NCI-H2081 treated with DMSO at 0.1 percent for 48 hours (cell line): ENCODE results near the gene NCAPG2.
A peak's percentile ranks its signal among the peaks of the same experiment; 100 is the strongest.
"Not testable (repeated sequence)": the region's sequence is repeated elsewhere in the genome, so short reads cannot be mapped to it uniquely, and the experiment has no call there.

Experiments used
- DNase-seq: peaks from one replicate; lab custom pipeline; 2025; lab: John Stamatoyannopoulos, UW

The NCAPG2 gene

GRCh38 chr7:158633055-158633956 lies 71.3 kb downstream of the NCAPG2 start:
- no peak for DNase-seq

DNA sequence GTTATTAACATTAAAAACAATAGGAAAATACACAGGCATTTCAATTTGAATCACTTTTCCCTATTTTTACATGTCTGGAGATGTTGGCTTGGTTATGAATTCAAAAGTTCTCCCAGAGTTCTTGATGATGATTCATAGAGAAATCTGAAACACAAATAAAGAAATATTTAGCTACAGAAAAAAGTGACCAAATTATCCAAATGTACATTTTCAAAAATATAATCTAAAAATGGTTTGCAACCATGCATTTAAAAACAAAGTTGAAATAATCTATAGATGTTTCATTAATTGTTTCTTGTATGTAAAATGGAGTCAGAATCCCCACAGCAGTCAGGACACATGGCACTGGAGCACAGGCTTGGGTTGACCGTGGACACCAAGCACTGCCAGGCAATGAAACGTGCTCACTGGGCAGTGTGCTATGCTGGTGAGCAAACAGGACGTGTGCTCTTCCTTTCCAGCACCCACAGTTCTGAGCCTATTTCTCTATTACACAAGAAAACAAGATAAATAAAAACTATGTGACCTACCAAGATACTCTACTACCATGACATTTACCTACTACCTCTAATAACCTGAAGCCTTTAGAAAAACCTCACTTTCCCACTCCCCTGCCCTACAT lies 72.9 kb downstream of the NCAPG2 start:
- DNase-seq, result no peak

- not testable (repeated sequence) for DNase-seq
Observed at GRCh38 chr7:158626289-158626688, 78.3 kb downstream of the NCAPG2 start.

GRCh38 chr7:158623241-158623640 lies 81.4 kb downstream of the NCAPG2 start:
- no peak for DNase-seq

DNA sequence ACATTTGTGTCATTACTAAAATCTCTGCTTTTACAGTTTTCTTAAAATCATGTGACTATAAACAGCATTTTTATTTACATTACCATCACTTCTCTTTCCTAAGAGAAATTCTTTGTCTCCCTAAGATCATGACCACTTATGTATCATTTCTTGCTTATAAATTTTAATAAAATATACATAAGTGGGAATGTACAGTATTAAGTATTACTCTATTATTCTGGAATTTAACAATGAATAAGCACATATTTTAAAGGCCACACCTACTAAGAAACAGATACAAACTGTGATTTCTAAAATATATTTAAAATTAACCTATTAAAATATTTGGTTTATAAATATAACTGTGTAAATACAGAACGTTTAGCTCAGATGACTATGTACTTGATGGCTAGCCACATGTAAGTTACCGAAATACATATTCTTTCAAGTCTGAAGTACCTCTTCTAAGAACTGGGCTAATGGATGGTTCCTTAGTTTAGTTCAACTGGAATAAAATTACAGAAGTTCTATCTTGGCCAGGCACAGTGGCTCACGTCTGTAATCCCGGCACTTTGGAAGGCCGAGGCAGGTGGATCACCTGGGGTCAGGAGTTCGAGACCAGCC lies 83.7 kb downstream of the NCAPG2 start:
- no peak for DNase-seq

DNA sequence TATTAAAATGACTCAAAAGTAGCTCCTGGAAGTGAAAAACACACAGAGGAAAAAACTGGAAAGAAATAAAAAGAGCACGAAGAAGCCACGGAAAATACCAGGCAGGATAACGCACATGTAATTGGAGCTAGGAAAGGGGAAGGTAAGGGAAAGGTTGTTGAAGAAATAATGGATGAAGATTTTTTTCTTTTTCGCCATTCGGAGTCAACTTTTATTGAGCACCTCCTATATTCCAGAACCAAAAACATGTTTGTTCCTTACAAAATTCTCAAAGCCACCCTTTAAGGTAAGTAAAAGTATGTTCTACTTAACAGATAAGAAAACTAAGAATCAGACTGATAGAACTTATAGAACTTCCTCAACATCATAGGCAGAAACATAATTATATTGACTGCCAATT lies 84.2 kb downstream of the NCAPG2 start:
- DNase-seq, result no peak

GRCh38 chr7:158618745-158619140 lies 85.9 kb downstream of the NCAPG2 start:
- DNase-seq, result no peak

- DNase-seq, result no peak
Observed at GRCh38 chr7:158617737-158618128, 86.9 kb downstream of the NCAPG2 start.

DNA sequence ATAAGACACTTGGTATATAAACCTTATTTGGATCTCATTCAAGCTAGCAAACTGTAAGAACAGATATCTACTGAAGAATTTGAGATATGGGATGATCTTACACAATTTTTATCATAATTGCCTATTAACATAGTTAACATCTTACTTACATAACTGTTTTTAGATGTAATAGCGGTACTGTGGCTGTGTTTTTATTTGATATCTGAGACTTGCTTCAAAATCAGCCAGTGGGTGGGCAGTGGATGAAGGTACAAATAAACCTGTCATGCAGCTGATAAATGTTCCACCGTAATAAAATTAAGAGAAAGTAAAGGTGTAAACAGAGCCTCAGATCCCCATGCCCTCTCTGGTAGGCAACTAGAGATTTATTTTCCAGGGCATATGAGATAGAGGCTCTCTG lies 88.6 kb downstream of the NCAPG2 start:
- no peak for DNase-seq

GRCh38 chr7:158614700-158615099 lies 89.9 kb downstream of the NCAPG2 start:
- no peak for DNase-seq

DNA sequence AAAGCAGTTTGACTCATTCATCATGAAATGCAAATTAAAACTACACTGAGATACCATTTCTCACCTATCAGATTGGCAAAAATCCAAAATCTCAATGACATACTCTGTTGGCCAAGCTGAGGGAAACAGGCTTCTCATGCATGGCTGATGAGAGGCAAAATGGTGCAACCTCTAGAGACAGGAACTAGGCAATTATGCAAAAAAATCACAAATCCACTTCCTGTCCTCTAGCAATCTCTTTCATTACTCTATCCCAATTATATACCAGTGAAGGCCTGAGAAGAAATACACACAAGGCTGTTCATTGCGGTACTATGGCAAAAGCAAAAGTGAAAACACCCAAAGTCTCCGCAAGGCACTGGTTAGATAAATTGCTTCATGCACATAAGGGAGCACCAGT lies 91.1 kb downstream of the NCAPG2 start:
- DNase-seq, result peak; percentile 29

DNA sequence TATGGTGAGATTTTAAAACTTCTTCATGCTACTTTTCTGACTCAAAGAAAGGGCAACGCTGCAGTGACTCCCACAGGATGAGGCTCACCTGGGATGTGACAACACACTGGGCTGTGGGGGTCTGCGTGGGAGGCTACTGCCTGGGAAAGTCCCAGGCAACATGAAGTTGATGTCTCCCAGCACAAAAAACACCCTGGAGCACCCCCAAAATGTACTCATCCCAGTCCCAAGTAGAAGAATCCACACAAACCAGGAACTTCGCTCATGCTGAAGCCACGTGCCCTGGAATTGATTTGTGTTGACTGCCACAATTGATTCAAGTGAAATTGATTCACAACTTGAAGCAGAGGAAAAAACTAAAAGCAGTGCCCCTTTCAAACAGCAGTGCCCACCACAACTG lies 92.1 kb downstream of the NCAPG2 start:
- DNase-seq, result no peak

GRCh38 chr7:158611541-158611940 lies 93.1 kb downstream of the NCAPG2 start:
- DNase-seq, result no peak

GRCh38 chr7:158609313-158609974 lies 95.2 kb downstream of the NCAPG2 start:
- no peak for DNase-seq

DNA sequence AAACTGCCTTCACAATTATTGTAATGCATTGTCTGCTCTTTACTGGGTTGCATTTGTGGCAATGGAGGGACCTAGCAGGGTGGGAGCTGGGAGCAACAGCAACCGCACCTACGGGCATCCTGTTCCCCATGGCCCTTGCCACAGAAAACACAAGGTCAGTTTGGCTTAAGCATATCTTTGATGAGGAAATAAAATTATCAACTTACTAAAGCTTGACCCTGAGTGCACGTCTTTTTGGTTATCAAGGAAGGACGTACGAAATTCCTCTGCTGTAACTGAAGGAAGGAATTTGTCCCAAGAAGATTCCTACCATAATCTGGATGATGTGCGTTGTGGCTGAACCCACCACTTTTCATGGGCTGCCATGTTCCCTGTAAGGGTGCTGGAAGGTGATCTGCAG lies 97.0 kb downstream of the NCAPG2 start:
- DNase-seq, result no peak

GRCh38 chr7:158606671-158607424 lies 97.8 kb downstream of the NCAPG2 start:
- DNase-seq, result no peak

- DNase-seq, result no peak
Observed at GRCh38 chr7:158606129-158606528, 98.5 kb downstream of the NCAPG2 start.

DNA sequence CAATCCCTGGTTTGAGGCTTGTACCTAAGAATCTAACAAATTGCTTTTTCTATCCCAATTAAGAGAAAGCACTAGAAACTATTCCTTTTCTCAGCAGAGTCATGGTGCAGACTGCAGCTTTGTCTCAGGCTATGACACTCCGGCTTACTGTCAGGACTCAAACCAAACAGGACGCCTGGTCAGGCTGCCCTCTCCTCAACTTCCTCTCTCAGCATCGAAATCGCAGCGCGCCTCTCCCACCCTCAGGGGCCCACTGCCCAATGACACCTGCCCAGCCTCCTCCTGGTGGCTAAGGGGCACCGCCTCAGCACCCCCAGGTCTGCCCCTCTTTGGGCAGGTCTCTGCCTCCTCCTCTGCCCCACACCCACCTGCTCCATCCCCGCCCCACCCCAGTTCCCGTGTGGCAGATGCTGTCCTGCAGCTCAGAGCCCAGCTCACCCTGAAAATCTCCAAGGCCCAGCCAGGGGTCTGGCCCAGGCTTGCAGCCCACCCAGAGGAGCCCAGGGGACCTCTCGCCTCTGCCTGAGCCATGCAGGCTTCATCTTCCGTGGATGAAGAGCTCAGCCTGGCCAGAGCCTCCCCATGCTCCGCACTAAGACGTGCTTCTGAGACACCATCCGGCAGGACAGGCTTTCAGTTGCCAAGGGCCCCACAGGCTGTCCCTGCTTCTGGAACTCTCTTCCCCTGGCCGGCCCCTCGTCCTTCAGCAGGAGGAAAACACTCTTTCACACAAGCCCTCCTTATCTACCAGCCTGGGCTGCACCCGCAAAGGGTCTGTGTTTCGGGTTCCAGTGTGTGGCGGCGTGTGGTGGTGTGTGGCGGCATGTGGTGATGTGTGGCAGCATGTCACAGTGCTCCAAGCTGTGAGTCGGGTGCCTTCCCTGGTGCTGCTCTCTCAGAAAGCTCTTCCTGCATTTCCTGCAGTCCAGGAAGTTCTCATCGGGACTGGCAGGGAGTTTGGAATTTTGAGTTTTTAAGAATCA lies 100.5 kb downstream of the NCAPG2 start:
- DNase-seq, result no peak

- no peak for DNase-seq
Observed at GRCh38 chr7:158602905-158603772, 101.5 kb downstream of the NCAPG2 start.

DNA sequence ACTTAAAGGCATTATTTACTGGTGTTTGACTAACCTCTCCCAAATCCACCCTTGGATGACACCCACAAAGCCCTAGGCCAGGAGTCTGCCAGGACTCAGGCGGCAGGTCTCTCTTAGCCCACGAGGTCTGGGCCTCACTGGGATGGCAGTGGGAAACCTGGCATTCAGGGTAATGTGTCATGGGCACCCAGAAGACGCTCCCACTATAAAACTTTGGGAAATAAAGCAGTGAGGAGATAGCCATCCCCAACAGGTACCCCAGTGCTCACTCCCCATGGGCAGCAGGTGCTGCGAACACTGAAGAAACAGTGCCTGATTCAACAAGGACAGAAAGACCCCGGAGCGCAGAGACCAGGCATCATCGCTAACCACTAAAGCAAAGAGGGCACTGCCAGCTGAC lies 102.6 kb downstream of the NCAPG2 start:
- DNase-seq, result no peak
